HEK293 (cell line): ENCODE data around the gene ENAH.

Experiments used
- CTCF ChIA-PET: fragments of 350-600 bp; formaldehyde crosslinking; extraction: SDS; loops from one replicate; lab custom pipeline; 2021; ENCODE audit warnings: antibody characterized with exemption; lab: Yijun Ruan, JAX
- POLR2A ChIA-PET: fragments of 300-600 bp; formaldehyde crosslinking; extraction: SDS; loops from one replicate; lab custom pipeline; 2020; ENCODE audit warnings: antibody characterized with exemption, inconsistent platforms; lab: Yijun Ruan, JAX
- H3K27ac ChIP-seq: fragments of 200-500 bp; sonication (Bioruptor generic); 2 replicates; pipeline ENCODE4 v1.5.1; 2014; ENCODE audit warnings: low read depth, low read length, control low read depth, inconsistent platforms; ENCODE audit errors: extremely low read depth
- H3K36me3 ChIP-seq, 2 experiments: fragments of 200-500 bp in 1 of 2; sonication (Bioruptor generic) in 1 of 2; 1 replicate in 1 of 2; 2 replicates in 1 of 2; pipeline ENCODE4 v1.5.1; 2014 to 2017; ENCODE audit warnings: inconsistent platforms in 2 of 2, low read length in 2 of 2; ENCODE audit not compliant: control insufficient read depth in 2 of 2, insufficient read depth in 1 of 2
- H3K4me1 ChIP-seq: fragments of 200-500 bp; sonication (Bioruptor generic); 2 replicates; pipeline ENCODE4 v1.5.1; 2014; ENCODE audit warnings: mild to moderate bottlenecking, low read length, inconsistent platforms; ENCODE audit not compliant: control insufficient read depth, insufficient read depth
- H3K4me3 ChIP-seq: 2 replicates; pipeline ENCODE4 v1.5.1; 2011; ENCODE audit warnings: low read depth, mild to moderate bottlenecking, control low read depth, low read length, moderate library complexity
- H3K9me3 ChIP-seq: fragments of 200-500 bp; sonication (Bioruptor generic); 2 replicates; pipeline ENCODE4 v1.5.1; 2014; ENCODE audit warnings: low read depth, low read length, inconsistent platforms; ENCODE audit not compliant: control insufficient read depth, insufficient read depth
- BCL11A ChIP-seq: fragments of 450-650 bp; formaldehyde crosslinking; IDR thresholded peaks from 2 replicates; pipeline ENCODE4 v1.5.1; 2016; ENCODE audit warnings: low read depth, missing biosample characterization, missing genetic modification characterization
- CTCF ChIP-seq: fragments of 450-650 bp; formaldehyde crosslinking; IDR thresholded peaks from 2 replicates; pipeline ENCODE4 v1.5.1; 2016; ENCODE audit warnings: missing biosample characterization, missing genetic modification characterization
- EGR2 ChIP-seq: fragments of 450-650 bp; formaldehyde crosslinking; IDR thresholded peaks from 2 replicates; pipeline ENCODE4 v1.5.1; 2016; ENCODE audit warnings: low read depth, missing biosample characterization, missing genetic modification characterization
- FEZF1 ChIP-seq: fragments of 450-650 bp; formaldehyde crosslinking; IDR thresholded peaks from 2 replicates; pipeline ENCODE4 v1.5.1; 2016; ENCODE audit warnings: missing biosample characterization, missing genetic modification characterization
- PRDM10 ChIP-seq: fragments of 450-650 bp; formaldehyde crosslinking; IDR thresholded peaks from 2 replicates; pipeline ENCODE4 v1.5.1; 2016; ENCODE audit warnings: missing biosample characterization, missing genetic modification characterization
- SP3 ChIP-seq: fragments of 450-650 bp; formaldehyde crosslinking; IDR thresholded peaks from 2 replicates; pipeline ENCODE4 v1.5.1; 2016; ENCODE audit warnings: missing biosample characterization, missing genetic modification characterization
- ZBTB17 ChIP-seq: fragments of 450-650 bp; formaldehyde crosslinking; IDR thresholded peaks from 2 replicates; pipeline ENCODE4 v1.5.1; 2016; ENCODE audit warnings: missing biosample characterization, missing genetic modification characterization
- ZFHX2 ChIP-seq: fragments of 450-650 bp; formaldehyde crosslinking; conservative IDR thresholded peaks from 2 replicates; pipeline ENCODE4 v1.5.1; 2016; ENCODE audit warnings: missing biosample characterization, missing genetic modification characterization
- ZFP69B ChIP-seq: fragments of 450-650 bp; formaldehyde crosslinking; IDR thresholded peaks from 2 replicates; pipeline ENCODE4 v1.5.1; 2016; ENCODE audit warnings: missing biosample characterization, missing genetic modification characterization
- ZNF133 ChIP-seq: fragments of 450-650 bp; formaldehyde crosslinking; IDR thresholded peaks from 2 replicates; pipeline ENCODE4 v1.5.1; 2016; ENCODE audit warnings: missing biosample characterization, missing genetic modification characterization
- ZNF138 ChIP-seq: fragments of 450-650 bp; formaldehyde crosslinking; IDR thresholded peaks from 2 replicates; pipeline ENCODE4 v1.5.1; 2016; ENCODE audit warnings: missing biosample characterization, missing genetic modification characterization, borderline replicate concordance
- ZNF157 ChIP-seq: fragments of 450-650 bp; formaldehyde crosslinking; IDR thresholded peaks from 2 replicates; pipeline ENCODE4 v1.5.1; 2016; ENCODE audit warnings: missing biosample characterization, missing genetic modification characterization
- ZNF221 ChIP-seq: fragments of 450-650 bp; formaldehyde crosslinking; IDR thresholded peaks from 2 replicates; pipeline ENCODE4 v1.5.1; 2017; ENCODE audit warnings: missing biosample characterization, missing genetic modification characterization, borderline replicate concordance
- ZNF292 ChIP-seq: fragments of 450-650 bp; formaldehyde crosslinking; IDR thresholded peaks from 2 replicates; pipeline ENCODE4 v1.5.1; 2016; ENCODE audit warnings: low read depth, missing biosample characterization, missing genetic modification characterization, borderline replicate concordance
- ZNF311 ChIP-seq: fragments of 450-650 bp; formaldehyde crosslinking; IDR thresholded peaks from 2 replicates; pipeline ENCODE4 v1.5.1; 2017; ENCODE audit warnings: missing biosample characterization, missing genetic modification characterization, borderline replicate concordance
- ZNF335 ChIP-seq: fragments of 450-650 bp; formaldehyde crosslinking; conservative IDR thresholded peaks from 2 replicates; pipeline ENCODE4 v1.5.1; 2016; ENCODE audit warnings: missing biosample characterization, missing genetic modification characterization
- ZNF341 ChIP-seq: fragments of 450-650 bp; formaldehyde crosslinking; IDR thresholded peaks from 2 replicates; pipeline ENCODE4; 2016; ENCODE audit warnings: low read depth, missing biosample characterization, missing genetic modification characterization
- ZNF350 ChIP-seq: fragments of 450-650 bp; formaldehyde crosslinking; IDR thresholded peaks from 2 replicates; pipeline ENCODE4 v1.5.0; 2017; ENCODE audit warnings: missing biosample characterization, mild to moderate bottlenecking, missing genetic modification characterization
- ZNF354C ChIP-seq: fragments of 450-650 bp; formaldehyde crosslinking; IDR thresholded peaks from 2 replicates; pipeline ENCODE4 v1.5.1; 2016; ENCODE audit warnings: missing biosample characterization, missing genetic modification characterization, low read depth, borderline replicate concordance
- ZNF391 ChIP-seq: fragments of 450-650 bp; formaldehyde crosslinking; IDR thresholded peaks from 2 replicates; pipeline ENCODE4 v1.5.1; 2016; ENCODE audit warnings: low read depth, missing biosample characterization, missing genetic modification characterization, borderline replicate concordance
- ZNF501 ChIP-seq: fragments of 450-650 bp; formaldehyde crosslinking; IDR thresholded peaks from 2 replicates; pipeline ENCODE4 v1.5.1; 2016; ENCODE audit warnings: missing biosample characterization, missing genetic modification characterization
- ZNF596 ChIP-seq: fragments of 450-650 bp; IDR thresholded peaks from 2 replicates; pipeline ENCODE4 v1.5.0; 2018; ENCODE audit warnings: missing biosample characterization, mild to moderate bottlenecking, missing genetic modification characterization, moderate library complexity
- ZNF658 ChIP-seq: fragments of 450-650 bp; formaldehyde crosslinking; IDR thresholded peaks from 2 replicates; pipeline ENCODE4; 2016; ENCODE audit warnings: missing biosample characterization, missing genetic modification characterization
- ZNF692 ChIP-seq: fragments of 450-650 bp; formaldehyde crosslinking; IDR thresholded peaks from 2 replicates; pipeline ENCODE4 v1.5.1; 2016; ENCODE audit warnings: missing biosample characterization, missing genetic modification characterization
- ZNF785 ChIP-seq: fragments of 450-650 bp; formaldehyde crosslinking; IDR thresholded peaks from 2 replicates; pipeline ENCODE4 v1.5.1; 2016; ENCODE audit warnings: missing biosample characterization, missing genetic modification characterization
- ZNF843 ChIP-seq: fragments of 450-650 bp; formaldehyde crosslinking; IDR thresholded peaks from 2 replicates; pipeline ENCODE4 v1.5.1; 2016; ENCODE audit warnings: missing biosample characterization, missing genetic modification characterization
- ZSCAN23 ChIP-seq: fragments of 450-650 bp; formaldehyde crosslinking; IDR thresholded peaks from 2 replicates; pipeline ENCODE4 v1.5.1; 2016; ENCODE audit warnings: missing biosample characterization, missing genetic modification characterization
- ZSCAN5A ChIP-seq: fragments of 450-650 bp; formaldehyde crosslinking; IDR thresholded peaks from 2 replicates; pipeline ENCODE4 v1.5.1; 2016; ENCODE audit warnings: missing biosample characterization, missing genetic modification characterization

The ENAH gene

GRCh38 chr1:225608014-225608796, 44.7 kb downstream of the ENAH start (continued):
- no peak for TF ChIP-seq ZFP69B (tag by site-specific recombination)
- TF ChIP-seq ZNF501 (tag by site-specific recombination) = no peak
- no peak for TF ChIP-seq ZNF843 (tag by site-specific recombination)
- TF ChIP-seq ZNF354C (tag by site-specific recombination) = no peak
- 0 out of 2 replicates have a peak, but pooled peaks have one; percentile 33 for TF ChIP-seq ZFHX2
- no peak for TF ChIP-seq EGR2 (tag by site-specific recombination)
- no peak for TF ChIP-seq ZNF157 (tag by site-specific recombination)
- no peak for TF ChIP-seq SP3 (tag by site-specific recombination)
- TF ChIP-seq CTCF (tag by site-specific recombination) = no peak
- TF ChIP-seq ZBTB17 (tag by site-specific recombination) = no peak; the same call in none of the 2 replicates
- no peak for TF ChIP-seq ZNF692
- TF ChIP-seq PRDM10 (tag by site-specific recombination) = peak; percentile 6; the same call in 1 of the 2 replicates
- no peak for TF ChIP-seq ZNF658 (tag by site-specific recombination)
- no peak for TF ChIP-seq ZSCAN23 (tag by site-specific recombination)
- TF ChIP-seq ZNF350 = no peak

- ChIA-PET CTCF (interaction anchor here (1.1 to 2.3 kb wide), 3 partner anchors 9 to 125 kb away, joined by 3 to 7 read pairs (median 6); no protein-coding TSS in a partner anchor), POLR2A (interaction anchor here (0.5 to 0.7 kb wide), 3 partner anchors 247 to 1150 kb away, joined by 3 to 10 read pairs (median 8); partner anchors contain the start of gene LEFTY1)
- Histone ChIP-seq H3K4me3 (no peak overlapping the region), H3K36me3 (no peaks in the 10 kb centered on the region; a peak in 1 of 3 replicates), H3K4me1 (peaks cover 52% of the 10 kb centered on the region), H3K27ac (0 out of 2 replicates have a peak overlapping the region, but pooled peaks have one; percentile 0), H3K9me3 (no peaks in the 10 kb centered on the region)
- TF ChIP-seq ZNF133 (tag by site-specific recombination) (no peak), ZNF138 (tag by site-specific recombination) (no peak), ZSCAN5A (tag by site-specific recombination) (no peak), ZNF292 (tag by site-specific recombination) (no peak), ZNF341 (tag by site-specific recombination) (no peak), ZNF311 (no peak), FEZF1 (tag by site-specific recombination) (no peak; the same call in 1 of the 2 replicates), ZNF391 (tag by site-specific recombination) (no peak), BCL11A (tag by site-specific recombination) (peak; percentile 49), ZNF785 (tag by site-specific recombination) (no peak), ZNF221 (tag by site-specific recombination) (no peak), ZNF596 (tag by site-specific recombination) (no peak), ZNF335 (tag by site-specific recombination) (peak; percentile 69), ZFP69B (tag by site-specific recombination) (no peak)
Measured at GRCh38 chr1:225607355-225607754, 45.6 kb downstream of the ENAH start.
